Nephron progenitor cell (in vitro differentiated cells): ENCODE measurements around the gene FXR1.
A peak's percentile ranks its signal among the peaks of the same experiment; 100 is the strongest.

Experiments
- DNase-seq: peaks from one replicate; pipeline ENCODE4 v3.0.0; 2021
- H3K27ac Mint-ChIP-seq: 2 replicates; pipeline ENCODE4 v1.8.0; 2021; ENCODE audit warnings: mild to moderate bottlenecking, moderate library complexity, mixed read lengths
- H3K27me3 Mint-ChIP-seq: 2 replicates; pipeline ENCODE4 v1.8.0; 2021; ENCODE audit warnings: mild to moderate bottlenecking, low read depth, mixed read lengths; ENCODE audit not compliant: poor library complexity
- H3K36me3 Mint-ChIP-seq: 2 replicates; pipeline ENCODE4 v1.8.0; 2021; ENCODE audit warnings: low read depth, mixed read lengths
- H3K4me1 Mint-ChIP-seq: 2 replicates; pipeline ENCODE4 v1.8.0; 2021; ENCODE audit warnings: mixed read lengths
- H3K4me3 Mint-ChIP-seq: 2 replicates; pipeline ENCODE4 v1.8.0; 2021; ENCODE audit warnings: mild to moderate bottlenecking, moderate library complexity, mixed read lengths
- H3K9me3 Mint-ChIP-seq: 2 replicates; pipeline ENCODE4 v1.8.0; 2021; ENCODE audit warnings: mild to moderate bottlenecking, moderate library complexity, mixed read lengths
- CTCF ChIP-seq: fragments of 200-600 bp; sonication (generic); IDR thresholded peaks from 2 replicates; pipeline ENCODE4 v1.5.0; 2021; ENCODE audit warnings: antibody characterized with exemption

FXR1 gene

GRCh38 chr3:180973543-180973942 is 61.1 kb downstream of the FXR1 start:
- no peaks in the 10 kb centered on the region for H3K4me1 Mint-ChIP-seq
- H3K27ac Mint-ChIP-seq: no peak overlapping the region
- H3K9me3 Mint-ChIP-seq: no peaks in the 10 kb centered on the region
- H3K27me3 Mint-ChIP-seq: no peaks in the 10 kb centered on the region
- TF ChIP-seq CTCF: no peak
- peaks cover 34% of the 10 kb centered on the region for H3K36me3 Mint-ChIP-seq
- no peak overlapping the region for H3K4me3 Mint-ChIP-seq
- DNase-seq: no peak

GRCh38 chr3:180974286-180974685 is 61.8 kb downstream of the FXR1 start:
- H3K36me3 Mint-ChIP-seq: peaks cover 26% of the 10 kb centered on the region
- H3K4me3 Mint-ChIP-seq: no peak overlapping the region
- no peaks in the 10 kb centered on the region for H3K4me1 Mint-ChIP-seq
- no peak for TF ChIP-seq CTCF
- no peaks in the 10 kb centered on the region for H3K9me3 Mint-ChIP-seq
- H3K27me3 Mint-ChIP-seq: no peaks in the 10 kb centered on the region
- DNase-seq: no peak
- H3K27ac Mint-ChIP-seq: peak overlapping the region; percentile 22

- Mint-ChIP-seq H3K36me3 (peaks cover 14% of the 10 kb centered on the region), H3K4me3 (no peak overlapping the region), H3K4me1 (no peaks in the 10 kb centered on the region), H3K27me3 (no peaks in the 10 kb centered on the region), H3K27ac (no peak overlapping the region), H3K9me3 (no peaks in the 10 kb centered on the region)
- DNase-seq: no peak
- no peak for TF ChIP-seq CTCF
Measured at GRCh38 chr3:180977498-180977897, 65.0 kb downstream of the FXR1 start.

GRCh38 chr3:180979961-180980360 is 67.5 kb downstream of the FXR1 start:
- Mint-ChIP-seq H3K27ac (no peak overlapping the region), H3K4me3 (no peak overlapping the region), H3K36me3 (peaks cover 18% of the 10 kb centered on the region), H3K27me3 (no peaks in the 10 kb centered on the region), H3K4me1 (no peaks in the 10 kb centered on the region), H3K9me3 (no peaks in the 10 kb centered on the region)
- DNase-seq: no peak
- no peak for TF ChIP-seq CTCF

- TF ChIP-seq CTCF: no peak
- Mint-ChIP-seq H3K27ac (no peak overlapping the region), H3K36me3 (peaks cover 24% of the 10 kb centered on the region)
Measured at GRCh38 chr3:180980611-180981010, 68.1 kb downstream of the FXR1 start.

GRCh38 chr3:180981912-180982311 is 69.4 kb downstream of the FXR1 start:
- H3K27me3 Mint-ChIP-seq: no peaks in the 10 kb centered on the region
- no peak for TF ChIP-seq CTCF
- H3K27ac Mint-ChIP-seq: peak overlapping the region; percentile 74
- no peak for DNase-seq
- H3K4me3 Mint-ChIP-seq: no peak overlapping the region
- H3K4me1 Mint-ChIP-seq: peaks cover 1% of the 10 kb centered on the region
- H3K9me3 Mint-ChIP-seq: no peaks in the 10 kb centered on the region
- H3K36me3 Mint-ChIP-seq: peaks cover 26% of the 10 kb centered on the region

More at GRCh38 chr3:180980611-180981010, 68.1 kb downstream of the FXR1 start:
- Mint-ChIP-seq H3K4me3 (no peak overlapping the region), H3K27me3 (no peaks in the 10 kb centered on the region), H3K9me3 (no peaks in the 10 kb centered on the region), H3K4me1 (no peaks in the 10 kb centered on the region)
- DNase-seq: no peak
